CD8-positive, alpha-beta memory T cell (primary cell): ENCODE results near the gene ADAM12. TPM values are rescaled to one million over a fixed set of nuclear protein-coding genes. Genes with fewer than 3 reads are reported as not detected.

Experiments used
- CTCF ChIA-PET: fragments of 350-600 bp; sonication (Branson Sonifier 250); formaldehyde crosslinking; loops from one replicate; lab custom pipeline; 2021; ENCODE audit warnings: antibody characterized with exemption; lab: Charles Lee
- POLR2A ChIA-PET: fragments of 350-600 bp; sonication (Branson Sonifier 250); formaldehyde crosslinking; loops from one replicate; lab custom pipeline; 2021; ENCODE audit warnings: antibody characterized with exemption; lab: Charles Lee
- DNase-seq, 5 donors: peaks; one replicate each; pipeline versions ENCODE4 v3.0.0 to v3.0.0-alpha.2; 2020 to 2022; ENCODE audit warnings: mixed read lengths in 1 of 5
- H3K27ac ChIP-seq: one replicate; pipeline ENCODE4 v1.7.0; 2013; ENCODE audit warnings: low read depth, mild to moderate bottlenecking, low read length, moderate library complexity
- H3K27me3 ChIP-seq: 2 replicates; pipeline ENCODE4 v1.7.0; 2013; ENCODE audit warnings: low read length, mild to moderate bottlenecking; ENCODE audit not compliant: insufficient read depth, poor library complexity, severe bottlenecking
- H3K36me3 ChIP-seq: 2 replicates; pipeline ENCODE4 v1.7.0; 2013; ENCODE audit warnings: mild to moderate bottlenecking, low read length, moderate library complexity; ENCODE audit not compliant: insufficient read depth
- H3K4me1 ChIP-seq: 2 replicates; pipeline ENCODE4 v1.7.0; 2013; ENCODE audit warnings: mild to moderate bottlenecking, low read length, moderate library complexity; ENCODE audit not compliant: insufficient read depth
- H3K4me3 ChIP-seq: 2 replicates; pipeline ENCODE4 v1.7.0; 2013; ENCODE audit warnings: mild to moderate bottlenecking, low read length
- H3K9me3 ChIP-seq: 2 replicates; pipeline ENCODE4 v1.7.0; 2013; ENCODE audit warnings: mild to moderate bottlenecking, low read length
- H3K27ac Mint-ChIP-seq, 8 donors: one replicate each; pipeline ENCODE4 v1.8.0; 2020 to 2021; ENCODE audit warnings: mixed read lengths in 8 of 8, mild to moderate bottlenecking in 6 of 8, inconsistent platforms in 3 of 8, moderate library complexity in 3 of 8
- H3K27me3 Mint-ChIP-seq, 2 donors: one replicate each; pipeline ENCODE4 v1.8.0; 2020 to 2021; ENCODE audit warnings: mixed read lengths in 2 of 2, mild to moderate bottlenecking in 1 of 2, moderate library complexity in 1 of 2
- H3K36me3 Mint-ChIP-seq, 3 donors: one replicate each; pipeline ENCODE4 v1.8.0; 2020 to 2021; ENCODE audit warnings: mixed read lengths in 3 of 3, inconsistent platforms in 1 of 3, mild to moderate bottlenecking in 1 of 3
- H3K4me1 Mint-ChIP-seq, 3 donors: one replicate each; pipeline ENCODE4 v1.8.0; 2020 to 2021; ENCODE audit warnings: mixed read lengths in 3 of 3, inconsistent platforms in 1 of 3, mild to moderate bottlenecking in 1 of 3
- H3K4me3 Mint-ChIP-seq, 7 donors: one replicate each; pipeline ENCODE4 v1.8.0; 2020 to 2021; ENCODE audit warnings: mixed read lengths in 7 of 7, mild to moderate bottlenecking in 6 of 7, moderate library complexity in 4 of 7, inconsistent platforms in 2 of 7
- H3K9me3 Mint-ChIP-seq, 5 donors: one replicate each; pipeline ENCODE4 v1.8.0; 2020 to 2022; ENCODE audit warnings: mixed read lengths in 5 of 5, mild to moderate bottlenecking in 3 of 5, moderate library complexity in 2 of 5, inconsistent platforms in 1 of 5
- polyA plus RNA-seq: library from polyadenylated mRNA; unstranded; fragments of 300-500 nt; fragmentation: Illumina TruSeq; gene quantifications from one replicate; pipeline ENCODE4 v1.2.3, GENCODE V29; 2021
- total RNA-seq, 2 experiments: library from RNA; stranded (reverse); gene quantifications; one replicate each; pipeline ENCODE4 v1.2.3, GENCODE V29; 2021

Gene ADAM12
- total and polyA plus RNA-seq, 3 experiments from 2014 or later: 0.11 to 6.4 (median 0.31) TPM

GRCh38 chr10:126126023-126126422 is 262.3 kb downstream of the ADAM12 start:
- peaks cover 0 to 2% (median 0%) of the 10 kb centered on the region in 3 donors for H3K4me1 Mint-ChIP-seq
- no peaks in the 10 kb centered on the region for H3K9me3 ChIP-seq
- no peak overlapping the region for H3K27ac ChIP-seq
- H3K27ac Mint-ChIP-seq: no peak overlapping the region
- H3K4me1 ChIP-seq: no peaks in the 10 kb centered on the region
- H3K4me3 ChIP-seq: no peak overlapping the region
- H3K36me3 Mint-ChIP-seq: no peaks in the 10 kb centered on the region
- no peaks in the 10 kb centered on the region for H3K27me3 ChIP-seq
- peaks cover 0 to 4% (median 0%) of the 10 kb centered on the region in 5 donors for H3K9me3 Mint-ChIP-seq
- no peaks in the 10 kb centered on the region for H3K36me3 ChIP-seq
- peaks cover 0 to 1% of the 10 kb centered on the region in 2 donors for H3K27me3 Mint-ChIP-seq
- POLR2A ChIA-PET: no interaction called here
- no peak overlapping the region for H3K4me3 Mint-ChIP-seq
- DNase-seq: no peak
- CTCF ChIA-PET: no interaction called here

GRCh38 chr10:126124668-126125349 is 263.5 kb downstream of the ADAM12 start:
- no peaks in the 10 kb centered on the region for H3K9me3 ChIP-seq
- DNase-seq: no peak
- Mint-ChIP-seq H3K27ac (no peak overlapping the region), H3K36me3 (no peaks in the 10 kb centered on the region), H3K4me1 (peaks cover 0 to 2% (median 0%) of the 10 kb centered on the region in 3 donors), H3K27me3 (peaks cover 0 to 1% of the 10 kb centered on the region in 2 donors), H3K4me3 (no peak overlapping the region), H3K9me3 (peaks cover 0 to 4% (median 0%) of the 10 kb centered on the region in 5 donors)
- CTCF ChIA-PET: no interaction called here
- H3K4me3 ChIP-seq: no peak overlapping the region
- no peaks in the 10 kb centered on the region for H3K36me3 ChIP-seq
- H3K27ac ChIP-seq: no peak overlapping the region
- POLR2A ChIA-PET: no interaction called here
- H3K27me3 ChIP-seq: no peaks in the 10 kb centered on the region
- no peaks in the 10 kb centered on the region for H3K4me1 ChIP-seq

- no peaks in the 10 kb centered on the region for H3K36me3 Mint-ChIP-seq
- Histone ChIP-seq H3K27me3 (no peaks in the 10 kb centered on the region), H3K9me3 (no peaks in the 10 kb centered on the region), H3K4me1 (no peaks in the 10 kb centered on the region), H3K4me3 (no peak overlapping the region), H3K36me3 (no peaks in the 10 kb centered on the region), H3K27ac (no peak overlapping the region)
- ChIA-PET POLR2A (no interaction called here), CTCF (no interaction called here)
- H3K9me3 Mint-ChIP-seq: peaks cover 0 to 4% (median 0%) of the 10 kb centered on the region in 5 donors
- no peak overlapping the region for H3K27ac Mint-ChIP-seq
- H3K4me3 Mint-ChIP-seq: no peak overlapping the region
- peaks cover 0 to 2% (median 0%) of the 10 kb centered on the region in 3 donors for H3K4me1 Mint-ChIP-seq
- no peak for DNase-seq
- peaks cover 0 to 1% of the 10 kb centered on the region in 2 donors for H3K27me3 Mint-ChIP-seq
Observed at GRCh38 chr10:126124046-126124445, 264.2 kb downstream of the ADAM12 start.

GRCh38 chr10:126123466-126123865 is 264.8 kb downstream of the ADAM12 start:
- H3K27me3 ChIP-seq: no peaks in the 10 kb centered on the region
- no peak overlapping the region for H3K4me3 ChIP-seq
- CTCF ChIA-PET: no interaction called here
- no peaks in the 10 kb centered on the region for H3K36me3 ChIP-seq
- Mint-ChIP-seq H3K4me3 (no peak overlapping the region), H3K4me1 (peaks cover 0 to 2% (median 0%) of the 10 kb centered on the region in 3 donors), H3K27ac (no peak overlapping the region), H3K27me3 (peaks cover 0 to 1% of the 10 kb centered on the region in 2 donors), H3K9me3 (peaks cover 0 to 4% (median 0%) of the 10 kb centered on the region in 5 donors), H3K36me3 (no peaks in the 10 kb centered on the region)
- no peak for DNase-seq
- POLR2A ChIA-PET: no interaction called here
- no peaks in the 10 kb centered on the region for H3K4me1 ChIP-seq
- H3K27ac ChIP-seq: no peak overlapping the region
- no peaks in the 10 kb centered on the region for H3K9me3 ChIP-seq

- peaks cover 0 to 1% of the 10 kb centered on the region in 2 donors for H3K27me3 Mint-ChIP-seq
- no peak for DNase-seq
- ChIA-PET CTCF (no interaction called here), POLR2A (no interaction called here)
- H3K9me3 Mint-ChIP-seq: peaks cover 0 to 4% (median 0%) of the 10 kb centered on the region in 5 donors
- Histone ChIP-seq H3K27ac (no peak overlapping the region), H3K27me3 (no peaks in the 10 kb centered on the region), H3K36me3 (no peaks in the 10 kb centered on the region), H3K9me3 (no peaks in the 10 kb centered on the region), H3K4me1 (no peaks in the 10 kb centered on the region), H3K4me3 (no peak overlapping the region)
- no peak overlapping the region for H3K4me3 Mint-ChIP-seq
- H3K4me1 Mint-ChIP-seq: peaks cover 0 to 2% (median 0%) of the 10 kb centered on the region in 3 donors
- H3K27ac Mint-ChIP-seq: no peak overlapping the region
- H3K36me3 Mint-ChIP-seq: no peaks in the 10 kb centered on the region
Observed at GRCh38 chr10:126122881-126123280, 265.4 kb downstream of the ADAM12 start.

- H3K9me3 Mint-ChIP-seq: peaks cover 0 to 1% (median 0%) of the 10 kb centered on the region in 5 donors
- no peak overlapping the region for H3K27ac ChIP-seq
- no peaks in the 10 kb centered on the region for H3K9me3 ChIP-seq
- no peaks in the 10 kb centered on the region for H3K36me3 ChIP-seq
- CTCF ChIA-PET: no interaction called here
- DNase-seq: no peak
- H3K4me1 Mint-ChIP-seq: no peaks in the 10 kb centered on the region
- no peaks in the 10 kb centered on the region for H3K27me3 Mint-ChIP-seq
- H3K36me3 Mint-ChIP-seq: peaks cover 0 to 1% (median 0%) of the 10 kb centered on the region in 3 donors
- H3K4me3 ChIP-seq: no peak overlapping the region
- H3K27me3 ChIP-seq: no peaks in the 10 kb centered on the region
- H3K4me1 ChIP-seq: no peaks in the 10 kb centered on the region
- no peak overlapping the region for H3K4me3 Mint-ChIP-seq
- H3K27ac Mint-ChIP-seq: no peak overlapping the region
- POLR2A ChIA-PET: no interaction called here
Observed at GRCh38 chr10:126119599-126119998, 268.7 kb downstream of the ADAM12 start.

GRCh38 chr10:126118476-126118875 is 269.8 kb downstream of the ADAM12 start:
- no peak overlapping the region for H3K27ac Mint-ChIP-seq
- H3K4me1 ChIP-seq: no peaks in the 10 kb centered on the region
- H3K4me3 ChIP-seq: no peak overlapping the region
- no peaks in the 10 kb centered on the region for H3K4me1 Mint-ChIP-seq
- peaks cover 0 to 4% (median 0%) of the 10 kb centered on the region in 3 donors for H3K36me3 Mint-ChIP-seq
- H3K9me3 Mint-ChIP-seq: peaks cover 0 to 2% (median 0%) of the 10 kb centered on the region in 5 donors
- H3K27me3 ChIP-seq: no peaks in the 10 kb centered on the region
- CTCF ChIA-PET: no interaction called here
- no peak overlapping the region for H3K27ac ChIP-seq
- no peak overlapping the region for H3K4me3 Mint-ChIP-seq
- no peaks in the 10 kb centered on the region for H3K9me3 ChIP-seq
- no peaks in the 10 kb centered on the region for H3K27me3 Mint-ChIP-seq
- POLR2A ChIA-PET: no interaction called here
- no peaks in the 10 kb centered on the region for H3K36me3 ChIP-seq
- DNase-seq: no peak

- Mint-ChIP-seq H3K4me3 (no peak overlapping the region), H3K4me1 (no peaks in the 10 kb centered on the region), H3K36me3 (peaks cover 0 to 4% (median 0%) of the 10 kb centered on the region in 3 donors), H3K9me3 (peaks cover 0 to 2% (median 0%) of the 10 kb centered on the region in 5 donors), H3K27me3 (no peaks in the 10 kb centered on the region), H3K27ac (peak overlapping the region in 1 of 8 donors; percentile 18)
- POLR2A ChIA-PET: no interaction called here
- Histone ChIP-seq H3K27me3 (no peaks in the 10 kb centered on the region), H3K9me3 (no peaks in the 10 kb centered on the region), H3K4me3 (no peak overlapping the region), H3K4me1 (no peaks in the 10 kb centered on the region), H3K27ac (no peak overlapping the region), H3K36me3 (no peaks in the 10 kb centered on the region)
- DNase-seq: no peak
- CTCF ChIA-PET: no interaction called here
Observed at GRCh38 chr10:126117196-126117595, 271.1 kb downstream of the ADAM12 start.
